ENCODE measurements around the gene GSC2. TPM values are rescaled to one million over a fixed set of nuclear protein-coding genes. Genes with fewer than 3 reads are reported as not detected.

The GSC2 gene
- total and polyA plus RNA-seq, 9 donors: not detected

GRCh38 chr22:19123936-19124335 lies 26.2 kb downstream of the GSC2 start:
- intact Hi-C loops (cut with DNase I): no loop called here
- WGBS, 3 donors: 81% methylated on average over 4 of the region's 4 CpGs
- no peaks in the 10 kb centered on the region for H3K27me3 ChIP-seq

GRCh38 chr22:19122752-19123492 lies 27.2 kb downstream of the GSC2 start:
- Histone ChIP-seq H3K4me3 (peak overlapping the region; percentile 83), H3K9me3 (no peaks in the 10 kb centered on the region), H3K27ac (peak overlapping the region in 1 of 2 donors; percentile 45), H3K27me3 (no peaks in the 10 kb centered on the region), H3K36me3 (no peaks in the 10 kb centered on the region), H3K4me1 (ENCODE audit: insufficient read depth) (peaks cover 13% of the 10 kb centered on the region)
- intact Hi-C loops (cut with DNase I): no loop called here
- peak in 1 of 5 donors; percentile 49 for DNase-seq
- TF ChIP-seq EP300 (IDR thresholded peaks at IDR 0.05): no peak
- TF ChIP-seq CTCF (IDR thresholded peaks at IDR 0.05): no peak
- TF ChIP-seq POLR2A (IDR thresholded peaks at IDR 0.05): no peak
- 15 to 19% (median 18%) methylated on average over 26 to 27 of the region's 27 CpGs for WGBS, 3 donors

More at GRCh38 chr22:19123936-19124335, 26.2 kb downstream of the GSC2 start:
- Histone ChIP-seq H3K9me3 (no peaks in the 10 kb centered on the region), H3K4me1 (ENCODE audit: insufficient read depth) (peaks cover 12% of the 10 kb centered on the region), H3K4me3 (no peak overlapping the region), H3K27ac (no peak overlapping the region), H3K36me3 (no peaks in the 10 kb centered on the region)
- no peak for DNase-seq
- no peak for TF ChIP-seq CTCF (IDR thresholded peaks at IDR 0.05)
- TF ChIP-seq POLR2A (IDR thresholded peaks at IDR 0.05): no peak
- no peak for TF ChIP-seq EP300 (IDR thresholded peaks at IDR 0.05)

- Histone ChIP-seq H3K4me1 (ENCODE audit: insufficient read depth) (peaks cover 16% of the 10 kb centered on the region), H3K4me3 (peak within 1 kb of the TSS; percentile 83), H3K9me3 (no peaks in the 10 kb centered on the region), H3K27me3 (no peaks in the 10 kb centered on the region), H3K27ac (peak within 1 kb of the TSS; percentile 41 to 83), H3K36me3 (no peaks in the 10 kb centered on the region)
- WGBS, 3 donors: 0 to 1% (median 1%) methylated on average over 29 to 67 of the region's 67 CpGs
- peak; percentile 96 to 98 (median 97) for DNase-seq
- TF ChIP-seq POLR2A (IDR thresholded peaks at IDR 0.05): peak; percentile 68
- no peak for TF ChIP-seq EP300 (IDR thresholded peaks at IDR 0.05)
- intact Hi-C loops (cut with DNase I): no loop called here
Measured at GRCh38 chr22:19122143-19122751, 27.8 kb downstream of the GSC2 start, which contains the start of gene DGCR2. TSS of gene DGCR2 (minus strand) at chr22:19122412. CDS start at chr22:19122206, 206 bp downstream.

GRCh38 chr22:19121631-19122142 lies 28.4 kb downstream of the GSC2 start:
- intact Hi-C loops (cut with DNase I): no loop called here
- 0 to 1% (median 0%) methylated on average over 29 to 47 of the region's 47 CpGs for WGBS, 3 donors
- Histone ChIP-seq H3K27ac (peak overlapping the region; percentile 41 to 83), H3K36me3 (no peaks in the 10 kb centered on the region), H3K4me1 (ENCODE audit: insufficient read depth) (peaks cover 21% of the 10 kb centered on the region), H3K27me3 (no peaks in the 10 kb centered on the region), H3K4me3 (peak overlapping the region; percentile 83), H3K9me3 (no peaks in the 10 kb centered on the region)
- DNase-seq: peak; percentile 42 to 67 (median 57)
- no peak for TF ChIP-seq POLR2A (IDR thresholded peaks at IDR 0.05)
- no peak for TF ChIP-seq CTCF (IDR thresholded peaks at IDR 0.05)
- no peak for TF ChIP-seq EP300 (IDR thresholded peaks at IDR 0.05)

All from ovary (tissue), 9 donors.